ENCODE measurements around the gene ZNF396. TPM values are rescaled to one million over a fixed set of nuclear protein-coding genes. Genes with fewer than 3 reads are reported as not detected.

ZNF396 gene
- total RNA-seq, 1 donor from 2014 or later: 0.92 TPM

GRCh38 chr18:35334212-35334611 is 42.9 kb downstream of the ZNF396 start:
- H3K4me1 Mint-ChIP-seq (ENCODE audit: unreplicated experiment): no peaks in the 10 kb centered on the region
- no peak overlapping the region for H3K27ac Mint-ChIP-seq (ENCODE audit: unreplicated experiment)
- no peak for TF ChIP-seq CTCF (IDR thresholded peaks at IDR 0.05; ENCODE audit: unreplicated experiment)
- no peak overlapping the region for H3K4me3 Mint-ChIP-seq (ENCODE audit: unreplicated experiment)
- no peak for DNase-seq (ENCODE audit: low spot score)
- no peaks in the 10 kb centered on the region for H3K27me3 Mint-ChIP-seq (ENCODE audit: unreplicated experiment)
- H3K9me3 Mint-ChIP-seq (ENCODE audit: unreplicated experiment): no peaks in the 10 kb centered on the region
- peaks cover 28% of the 10 kb centered on the region for H3K36me3 Mint-ChIP-seq (ENCODE audit: low read depth, unreplicated experiment)

- TF ChIP-seq CTCF (IDR thresholded peaks at IDR 0.05; ENCODE audit: unreplicated experiment): no peak
- H3K27me3 Mint-ChIP-seq (ENCODE audit: unreplicated experiment): no peaks in the 10 kb centered on the region
- peaks cover 10% of the 10 kb centered on the region for H3K36me3 Mint-ChIP-seq (ENCODE audit: low read depth, unreplicated experiment)
- DNase-seq (ENCODE audit: low spot score): no peak
- H3K9me3 Mint-ChIP-seq (ENCODE audit: unreplicated experiment): no peaks in the 10 kb centered on the region
- no peak overlapping the region for H3K4me3 Mint-ChIP-seq (ENCODE audit: unreplicated experiment)
- no peaks in the 10 kb centered on the region for H3K4me1 Mint-ChIP-seq (ENCODE audit: unreplicated experiment)
- no peak overlapping the region for H3K27ac Mint-ChIP-seq (ENCODE audit: unreplicated experiment)
These were observed 45.6 kb downstream of the ZNF396 start for GRCh38 chr18:35331367-35332087.

GRCh38 chr18:35328868-35329267 is 48.3 kb downstream of the ZNF396 start:
- no peak for TF ChIP-seq CTCF (IDR thresholded peaks at IDR 0.05; ENCODE audit: unreplicated experiment)
- Mint-ChIP-seq H3K27me3 (ENCODE audit: unreplicated experiment) (no peaks in the 10 kb centered on the region), H3K4me1 (ENCODE audit: unreplicated experiment) (no peaks in the 10 kb centered on the region), H3K36me3 (ENCODE audit: low read depth, unreplicated experiment) (peaks cover 3% of the 10 kb centered on the region), H3K9me3 (ENCODE audit: unreplicated experiment) (no peaks in the 10 kb centered on the region), H3K27ac (ENCODE audit: unreplicated experiment) (no peak overlapping the region), H3K4me3 (ENCODE audit: unreplicated experiment) (no peak overlapping the region)
- DNase-seq (ENCODE audit: low spot score): no peak

GRCh38 chr18:35326695-35327387 is 50.3 kb downstream of the ZNF396 start:
- no peaks in the 10 kb centered on the region for H3K9me3 Mint-ChIP-seq (ENCODE audit: unreplicated experiment)
- no peak overlapping the region for H3K27ac Mint-ChIP-seq (ENCODE audit: unreplicated experiment)
- no peak for TF ChIP-seq CTCF (IDR thresholded peaks at IDR 0.05; ENCODE audit: unreplicated experiment)
- no peaks in the 10 kb centered on the region for H3K4me1 Mint-ChIP-seq (ENCODE audit: unreplicated experiment)
- no peak for DNase-seq (ENCODE audit: low spot score)
- H3K27me3 Mint-ChIP-seq (ENCODE audit: unreplicated experiment): no peaks in the 10 kb centered on the region
- H3K36me3 Mint-ChIP-seq (ENCODE audit: low read depth, unreplicated experiment): no peaks in the 10 kb centered on the region
- no peak overlapping the region for H3K4me3 Mint-ChIP-seq (ENCODE audit: unreplicated experiment)

Measured in endothelial cell (in vitro differentiated cells).